ENCODE results near the gene CCT6A. TPM values are rescaled to one million over a fixed set of nuclear protein-coding genes. Genes with fewer than 3 reads are reported as not detected.

Gene CCT6A, protein sequence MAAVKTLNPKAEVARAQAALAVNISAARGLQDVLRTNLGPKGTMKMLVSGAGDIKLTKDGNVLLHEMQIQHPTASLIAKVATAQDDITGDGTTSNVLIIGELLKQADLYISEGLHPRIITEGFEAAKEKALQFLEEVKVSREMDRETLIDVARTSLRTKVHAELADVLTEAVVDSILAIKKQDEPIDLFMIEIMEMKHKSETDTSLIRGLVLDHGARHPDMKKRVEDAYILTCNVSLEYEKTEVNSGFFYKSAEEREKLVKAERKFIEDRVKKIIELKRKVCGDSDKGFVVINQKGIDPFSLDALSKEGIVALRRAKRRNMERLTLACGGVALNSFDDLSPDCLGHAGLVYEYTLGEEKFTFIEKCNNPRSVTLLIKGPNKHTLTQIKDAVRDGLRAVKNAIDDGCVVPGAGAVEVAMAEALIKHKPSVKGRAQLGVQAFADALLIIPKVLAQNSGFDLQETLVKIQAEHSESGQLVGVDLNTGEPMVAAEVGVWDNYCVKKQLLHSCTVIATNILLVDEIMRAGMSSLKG
- 268 and 275 TPM in 2 replicates for polyA plus RNA-seq
- polyA minus RNA-seq, result 207 and 230 TPM in 2 replicates

DNA sequence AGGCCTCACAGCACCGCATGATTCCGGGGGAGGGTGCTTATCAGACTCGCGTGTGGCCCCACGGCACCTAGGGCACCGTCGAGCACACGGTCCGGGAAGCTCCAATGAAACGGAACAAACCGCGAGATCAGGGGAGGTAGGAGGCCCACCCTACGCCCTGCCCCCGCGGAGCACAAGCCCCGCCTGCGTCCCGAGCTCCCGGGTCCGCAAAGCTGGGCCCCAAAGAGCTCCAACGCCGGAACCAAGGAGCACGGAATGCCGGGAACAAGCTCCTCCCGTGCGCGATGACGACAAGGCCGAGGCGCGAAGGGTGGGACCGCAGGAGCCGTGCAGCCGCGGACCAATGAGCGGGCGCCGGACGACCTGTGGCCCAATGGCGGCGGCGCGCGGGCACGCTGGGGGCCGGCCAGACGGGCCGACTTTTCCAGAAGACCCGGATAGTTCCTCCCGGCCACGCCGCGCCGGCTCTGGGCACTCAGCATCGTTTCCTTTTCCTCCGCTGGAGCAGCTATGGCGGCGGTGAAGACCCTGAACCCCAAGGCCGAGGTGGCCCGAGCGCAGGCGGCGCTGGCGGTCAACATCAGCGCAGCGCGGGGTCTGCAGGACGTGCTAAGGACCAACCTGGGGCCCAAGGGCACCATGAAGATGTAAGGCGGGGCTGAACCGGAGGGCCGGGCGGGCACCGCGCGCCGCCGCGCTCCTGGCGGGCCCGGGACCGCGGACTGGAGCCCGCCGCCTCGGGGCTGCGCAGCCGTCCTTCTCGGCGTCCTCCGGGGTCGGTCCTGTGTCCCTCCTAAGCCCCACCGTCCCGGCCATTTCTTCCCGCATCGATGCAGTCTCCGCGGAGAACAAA, at the start of gene CCT6A, which contains the start of gene PSPH:
Gene CCT6A (plus strand): TSS at position 427 of the 853 bp plus-strand sequence. CDS start 84 bp downstream, at position 511.
Gene PSPH (minus strand): TSS at position 106 of the 853 bp plus-strand sequence. CDS start 30,232 bp downstream, outside the sequence.
- Histone ChIP-seq H3K9ac (ENCODE audit: low read length) (peak within 1 kb of the TSS; percentile 96), H3K36me3 (ENCODE audit: insufficient read depth, low read length) (peaks cover 7% of the 10 kb centered on the region), H3K4me2 (ENCODE audit: low read length) (peak within 1 kb of the TSS; percentile 96), H3K4me3 (ENCODE audit: low read length) (peak within 1 kb of the TSS; percentile 79), H3K27me3 (ENCODE audit: insufficient read depth, low read depth, low read length) (no peaks in the 10 kb centered on the region), H3F3A (ENCODE audit: insufficient read depth, low read length, poor library complexity, severe bottlenecking) (peaks cover 3% of the 10 kb centered on the region), H3K27ac (ENCODE audit: low read length) (peak within 1 kb of the TSS; percentile 96), H2AFZ (ENCODE audit: low read depth, low read length) (peak within 1 kb of the TSS; percentile 98), H4K20me1 (ENCODE audit: insufficient read depth) (no peaks in the 10 kb centered on the region), H3K9me3 (ENCODE audit: low read length) (no peaks in the 10 kb centered on the region), H3K9me2 (ENCODE audit: insufficient read depth, low read length) (no peaks in the 10 kb centered on the region), H3K79me2 (replicated peaks; ENCODE audit: insufficient read depth, low read length) (peaks cover 29% of the 10 kb centered on the region)
- peak; percentile 44 for TF ChIP-seq EP300 (conservative IDR thresholded peaks at IDR 0.05; ENCODE audit: poor library complexity, severe bottlenecking)
- peak; percentile 15 for TF ChIP-seq SMC3 (conservative IDR thresholded peaks at IDR 0.05; ENCODE audit: poor library complexity)
- TF ChIP-seq, protein P1, sequence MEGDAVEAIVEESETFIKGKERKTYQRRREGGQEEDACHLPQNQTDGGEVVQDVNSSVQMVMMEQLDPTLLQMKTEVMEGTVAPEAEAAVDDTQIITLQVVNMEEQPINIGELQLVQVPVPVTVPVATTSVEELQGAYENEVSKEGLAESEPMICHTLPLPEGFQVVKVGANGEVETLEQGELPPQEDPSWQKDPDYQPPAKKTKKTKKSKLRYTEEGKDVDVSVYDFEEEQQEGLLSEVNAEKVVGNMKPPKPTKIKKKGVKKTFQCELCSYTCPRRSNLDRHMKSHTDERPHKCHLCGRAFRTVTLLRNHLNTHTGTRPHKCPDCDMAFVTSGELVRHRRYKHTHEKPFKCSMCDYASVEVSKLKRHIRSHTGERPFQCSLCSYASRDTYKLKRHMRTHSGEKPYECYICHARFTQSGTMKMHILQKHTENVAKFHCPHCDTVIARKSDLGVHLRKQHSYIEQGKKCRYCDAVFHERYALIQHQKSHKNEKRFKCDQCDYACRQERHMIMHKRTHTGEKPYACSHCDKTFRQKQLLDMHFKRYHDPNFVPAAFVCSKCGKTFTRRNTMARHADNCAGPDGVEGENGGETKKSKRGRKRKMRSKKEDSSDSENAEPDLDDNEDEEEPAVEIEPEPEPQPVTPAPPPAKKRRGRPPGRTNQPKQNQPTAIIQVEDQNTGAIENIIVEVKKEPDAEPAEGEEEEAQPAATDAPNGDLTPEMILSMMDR (IDR thresholded peaks at IDR 0.05; ENCODE audit: poor library complexity, severe bottlenecking), result no peak
- no peak for TF ChIP-seq RAD21 (conservative IDR thresholded peaks at IDR 0.05)
- no peak for TF ChIP-seq EZH2 (IDR thresholded peaks at IDR 0.05; ENCODE audit: borderline replicate concordance, insufficient read depth, low read length, poor library complexity, severe bottlenecking)
- peak; percentile 84 for TF ChIP-seq REST (IDR thresholded peaks at IDR 0.05; ENCODE audit: borderline replicate concordance)
- peak; percentile 66 for TF ChIP-seq TAF1 (IDR thresholded peaks at IDR 0.05; ENCODE audit: low read depth)
- TF ChIP-seq POLR2AphosphoS5 (IDR thresholded peaks at IDR 0.05), result peak; percentile 88
- TF ChIP-seq MXI1 (conservative IDR thresholded peaks at IDR 0.05; ENCODE audit: poor library complexity, severe bottlenecking), result peak; percentile 95

DNA sequence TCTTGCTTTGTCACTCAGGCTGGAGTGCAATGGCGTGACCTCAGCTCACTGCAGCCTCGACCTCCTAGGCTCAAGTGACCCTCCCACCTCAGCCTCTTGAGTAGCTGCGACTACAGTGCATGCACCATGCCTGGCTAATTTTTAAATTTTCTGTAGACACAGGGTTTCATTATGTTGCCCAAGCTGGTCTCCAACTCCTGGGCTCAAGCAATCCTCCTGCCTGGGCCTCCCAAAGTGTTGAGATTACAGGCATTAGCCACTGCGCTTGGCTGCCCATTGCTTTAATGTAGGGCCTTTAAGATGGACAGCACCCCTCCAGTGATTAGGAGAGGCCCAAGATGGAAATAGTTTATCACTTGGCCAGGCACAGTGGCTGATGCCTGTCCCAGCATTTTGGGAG, 47.8 kb upstream of the CCT6A start:
- Histone ChIP-seq H3K4me2 (ENCODE audit: low read length) (no peak overlapping the region), H3K9ac (ENCODE audit: low read length) (no peak overlapping the region), H3K4me3 (ENCODE audit: low read length) (no peak overlapping the region), H3K36me3 (ENCODE audit: insufficient read depth, low read length) (no peaks in the 10 kb centered on the region), H3K9me2 (ENCODE audit: insufficient read depth, low read length) (no peaks in the 10 kb centered on the region), H3K79me2 (replicated peaks; ENCODE audit: insufficient read depth, low read length) (no peaks in the 10 kb centered on the region), H4K20me1 (ENCODE audit: insufficient read depth) (no peaks in the 10 kb centered on the region), H3K27me3 (ENCODE audit: insufficient read depth, low read depth, low read length) (no peaks in the 10 kb centered on the region), H3F3A (ENCODE audit: insufficient read depth, low read length, poor library complexity, severe bottlenecking) (no peaks in the 10 kb centered on the region), H2AFZ (ENCODE audit: low read depth, low read length) (no peak overlapping the region), H3K9me3 (ENCODE audit: low read length) (no peaks in the 10 kb centered on the region), H3K27ac (ENCODE audit: low read length) (no peak overlapping the region)
- TF ChIP-seq RAD21 (conservative IDR thresholded peaks at IDR 0.05), result no peak
- no peak for TF ChIP-seq TAF1 (IDR thresholded peaks at IDR 0.05; ENCODE audit: low read depth)
- TF ChIP-seq EP300 (conservative IDR thresholded peaks at IDR 0.05; ENCODE audit: poor library complexity, severe bottlenecking), result no peak
- no peak for TF ChIP-seq EZH2 (IDR thresholded peaks at IDR 0.05; ENCODE audit: borderline replicate concordance, insufficient read depth, low read length, poor library complexity, severe bottlenecking)
- TF ChIP-seq, protein P1 (IDR thresholded peaks at IDR 0.05; ENCODE audit: poor library complexity, severe bottlenecking), result no peak
- no peak for TF ChIP-seq REST (IDR thresholded peaks at IDR 0.05; ENCODE audit: borderline replicate concordance)
- no peak for TF ChIP-seq POLR2AphosphoS5 (IDR thresholded peaks at IDR 0.05)
- no peak for TF ChIP-seq SMC3 (conservative IDR thresholded peaks at IDR 0.05; ENCODE audit: poor library complexity)

Data from neural cell (in vitro differentiated cells).